GM18909 (cell line): ENCODE results near the gene KDM5A.
"Not testable (repeated sequence)": the region's sequence is repeated elsewhere in the genome, so short reads cannot be mapped to it uniquely, and the experiment has no call there.

Experiments
- ATAC-seq: cut with Tn5 transposase; IDR thresholded peaks from one replicate; pipeline ENCODE4 v1.9.1; 2021; ENCODE audit warnings: mild to moderate bottlenecking; ENCODE audit not compliant: unreplicated experiment, poor library complexity

The KDM5A gene

GRCh38 chr12:252636-253035 lies 136.5 kb downstream of the KDM5A start:
- no peak for ATAC-seq

DNA sequence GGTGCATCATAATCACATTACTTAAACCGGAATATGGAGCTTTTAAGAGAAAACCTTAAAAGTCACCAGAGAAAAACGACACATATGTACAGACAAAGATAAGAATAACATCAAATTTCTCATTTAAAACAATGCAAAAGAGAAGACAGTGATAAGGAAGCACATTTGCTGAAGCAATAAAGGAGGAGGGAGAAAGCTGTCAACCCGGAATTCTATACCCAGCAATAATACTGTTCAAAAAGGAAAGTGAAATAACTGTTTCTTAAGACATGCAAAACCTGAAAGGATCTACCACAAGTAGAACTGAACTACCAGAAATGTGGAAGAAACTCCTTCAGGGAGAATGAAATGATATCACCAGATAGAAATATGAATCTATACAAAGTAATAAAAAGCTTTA lies 141.8 kb downstream of the KDM5A start:
- ATAC-seq = no peak

DNA sequence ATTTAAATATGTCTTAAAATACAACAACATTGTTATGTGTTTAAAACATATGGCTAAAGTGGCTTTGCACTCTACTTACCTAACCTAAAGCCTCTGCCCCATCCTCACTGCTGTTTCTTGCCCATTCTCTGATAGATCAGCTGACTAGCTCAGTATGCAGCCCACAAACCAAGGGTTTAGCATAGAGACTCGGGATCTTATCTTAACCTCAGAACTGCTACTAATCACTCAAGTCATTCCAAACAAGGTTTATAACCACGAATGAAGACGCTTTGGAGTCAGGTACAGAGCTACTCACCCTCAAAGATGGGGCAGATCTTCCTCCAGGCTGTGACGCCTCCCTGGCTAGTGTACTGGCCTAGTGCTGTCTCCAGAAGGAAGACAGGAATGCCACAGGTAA lies 145.7 kb downstream of the KDM5A start:
- no peak for ATAC-seq

- ATAC-seq = no peak
Observed at GRCh38 chr12:242496-242895, 146.6 kb downstream of the KDM5A start.

GRCh38 chr12:241266-241665 lies 147.9 kb downstream of the KDM5A start:
- no peak for ATAC-seq

DNA sequence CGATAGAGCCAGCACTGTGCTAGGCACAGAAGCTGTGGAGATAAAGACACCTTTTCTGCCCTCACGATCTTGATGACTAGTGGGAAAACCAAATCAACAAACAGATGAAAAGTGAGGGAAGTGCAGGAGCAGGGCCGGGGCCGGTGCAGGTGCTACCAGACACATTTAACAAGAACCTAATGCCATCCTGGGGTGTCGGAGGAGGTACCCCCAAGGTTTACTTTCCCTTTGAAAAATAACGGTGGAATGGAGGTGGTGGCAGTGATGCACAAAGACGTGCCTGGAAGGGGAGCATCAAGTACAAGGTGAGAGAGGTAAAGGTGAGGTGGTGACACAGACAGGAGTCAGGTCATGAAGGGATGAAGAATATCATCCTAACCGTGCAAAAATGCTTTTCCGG lies 148.6 kb downstream of the KDM5A start:
- no peak for ATAC-seq

DNA sequence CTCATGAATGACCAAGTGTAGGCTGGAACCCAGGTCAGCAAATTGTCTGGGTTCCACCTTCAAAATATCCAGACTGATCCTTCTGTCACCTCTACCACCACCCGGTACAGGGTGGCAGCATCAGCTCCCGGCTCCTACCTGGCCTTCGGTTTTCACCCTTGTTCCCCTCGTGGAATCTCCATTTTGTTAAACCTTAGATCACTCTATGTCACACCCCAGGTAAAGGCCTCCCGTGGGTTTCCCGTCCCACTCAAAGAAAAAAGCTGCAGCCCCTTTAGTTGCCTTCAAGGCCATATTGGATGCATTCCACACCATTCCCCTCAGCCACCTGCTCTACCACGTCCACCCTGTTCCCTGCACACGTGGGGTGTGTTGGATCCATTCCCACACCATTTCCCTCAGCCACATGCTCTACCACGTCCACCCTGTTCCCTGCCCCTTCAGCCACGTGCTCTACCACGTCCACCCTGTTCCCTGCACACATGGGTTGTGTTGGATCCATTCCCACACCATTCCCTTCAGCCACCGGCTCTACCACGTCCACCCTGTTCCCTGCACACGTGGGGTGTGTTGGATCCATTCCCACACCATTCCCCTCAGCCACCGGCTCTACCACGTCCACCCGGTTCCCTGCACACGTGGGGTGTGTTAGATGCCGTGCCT lies 150.3 kb downstream of the KDM5A start:
- ATAC-seq = no peak

DNA sequence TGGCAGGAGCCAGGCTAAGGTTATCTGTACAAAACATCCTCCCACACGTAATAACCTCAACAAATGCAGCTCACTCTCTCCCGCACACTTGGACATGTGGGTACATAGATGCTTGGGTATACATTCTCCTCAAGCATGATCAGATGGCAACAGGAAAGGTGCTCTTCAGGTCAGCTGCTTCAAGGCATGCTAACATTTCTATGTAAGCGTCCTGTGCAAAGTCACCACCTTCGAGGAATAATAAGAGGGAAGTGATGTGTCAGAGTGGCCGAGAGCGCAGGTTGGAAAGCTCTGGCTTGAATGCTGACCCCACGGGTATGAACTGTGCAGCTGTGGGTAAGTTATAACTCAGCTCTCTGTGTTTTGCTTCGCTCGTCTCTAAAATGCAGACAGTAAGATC lies 151.0 kb downstream of the KDM5A start:
- no peak for ATAC-seq

GRCh38 chr12:237026-237815 lies 151.9 kb downstream of the KDM5A start:
- ATAC-seq = no peak

- ATAC-seq = no peak
Observed at GRCh38 chr12:236445-236844, 152.7 kb downstream of the KDM5A start.

DNA sequence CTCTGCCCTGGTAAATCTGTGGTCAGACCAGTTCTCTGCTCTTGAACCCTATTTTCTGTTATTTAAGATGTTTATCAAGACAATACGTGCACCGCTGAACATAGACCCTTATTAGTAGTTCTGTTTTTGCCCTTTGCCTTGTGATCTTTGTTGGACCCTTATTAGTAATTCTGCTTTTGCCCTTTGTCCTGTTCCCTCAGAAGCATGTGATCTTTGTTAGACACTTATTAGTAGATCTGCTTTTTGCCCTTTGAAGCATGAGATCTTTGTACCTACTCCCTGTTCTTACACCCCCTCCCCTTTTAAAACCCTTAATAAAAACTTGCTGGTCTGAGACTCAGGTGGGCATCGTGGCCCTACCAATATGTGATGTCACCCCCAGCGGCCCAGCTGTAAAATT lies 153.2 kb downstream of the KDM5A start:
- ATAC-seq = not testable (repeated sequence)

GRCh38 chr12:234891-235415 lies 154.2 kb downstream of the KDM5A start:
- no peak for ATAC-seq

- no peak for ATAC-seq
Observed at GRCh38 chr12:234019-234418, 155.1 kb downstream of the KDM5A start.

DNA sequence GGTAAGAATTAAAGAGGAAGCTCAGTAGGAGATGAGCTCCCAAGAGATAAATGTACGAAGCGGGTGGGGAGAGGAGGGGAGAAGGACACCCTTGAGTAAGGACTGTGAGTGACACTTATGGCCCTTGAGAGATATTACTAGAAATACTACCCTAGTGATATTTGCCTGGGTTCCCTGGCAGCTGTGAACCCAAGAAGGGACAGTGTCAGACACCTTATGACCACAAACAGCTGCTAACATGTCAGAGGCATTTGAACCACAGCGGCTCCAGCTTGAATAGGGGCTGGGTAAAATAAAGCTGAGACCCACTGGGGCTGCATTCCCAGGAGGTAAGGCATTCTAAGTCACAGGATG lies 155.5 kb downstream of the KDM5A start:
- no peak for ATAC-seq

- ATAC-seq = no peak
Observed at GRCh38 chr12:232731-233614, 156.1 kb downstream of the KDM5A start.

DNA sequence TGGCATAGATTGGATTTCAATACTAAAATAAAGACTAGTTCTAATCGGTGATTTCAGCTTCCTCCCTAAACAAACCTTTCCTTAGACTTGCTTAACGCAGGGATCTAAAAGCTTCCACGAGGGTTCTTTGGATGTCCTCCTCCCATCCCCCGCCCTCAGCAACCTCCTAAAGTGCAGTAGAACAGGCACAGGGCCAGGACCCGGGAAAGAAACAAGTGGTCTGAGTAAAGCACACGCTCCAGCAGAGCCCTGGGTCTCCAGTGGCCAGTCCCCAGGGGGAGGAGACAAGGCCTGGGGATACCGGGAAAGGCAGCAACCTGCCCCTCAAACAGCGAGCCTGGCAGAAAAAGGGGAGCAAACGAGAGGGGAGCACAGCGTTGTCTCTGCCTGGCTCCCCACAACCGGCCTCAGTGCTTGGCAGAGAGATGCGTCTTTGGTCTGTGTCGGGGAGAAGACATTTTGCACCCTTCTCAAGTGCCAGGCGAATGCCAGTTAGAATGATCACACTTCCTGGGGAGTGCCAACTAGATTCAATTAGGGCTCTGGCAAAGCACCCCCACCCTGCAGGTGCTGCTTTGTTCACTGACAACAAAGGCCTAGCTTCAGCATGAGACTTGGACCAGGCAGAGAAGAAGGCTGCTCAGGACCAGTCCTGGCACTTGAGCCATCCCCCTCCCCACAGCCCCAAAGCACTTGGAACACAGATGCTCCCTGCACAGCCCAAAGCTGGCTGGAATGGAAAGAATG lies 158.0 kb downstream of the KDM5A start:
- no peak for ATAC-seq
